HG03442 (cell line): ENCODE measurements around the gene STARD9.
"Not testable (repeated sequence)": the region's sequence is repeated elsewhere in the genome, so short reads cannot be mapped to it uniquely, and the experiment has no call there.

Experiments
- ATAC-seq: cut with Tn5 transposase; IDR thresholded peaks from one replicate; pipeline ENCODE4 v1.9.1; 2021; ENCODE audit warnings: mild to moderate bottlenecking, moderate library complexity; ENCODE audit not compliant: unreplicated experiment

The STARD9 gene

DNA sequence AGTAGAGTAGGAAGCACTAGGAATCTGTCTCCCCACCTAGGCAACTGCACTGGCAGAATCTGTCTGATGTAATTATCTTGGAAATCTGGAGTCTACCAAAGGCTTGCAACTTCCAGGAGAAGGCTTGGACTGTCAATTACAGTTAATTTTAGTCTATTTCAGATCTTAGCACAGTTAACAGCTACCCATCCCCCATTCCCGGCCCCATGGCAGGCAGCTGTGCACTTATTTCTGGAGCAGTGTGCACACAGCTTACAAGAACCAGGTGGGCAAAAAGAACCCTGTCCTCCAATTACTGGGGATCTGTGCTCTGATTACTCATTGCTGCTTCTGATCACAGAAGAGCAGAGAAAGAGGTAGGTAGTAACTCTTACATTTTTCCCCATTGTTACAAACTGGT, 173.9 kb downstream of the STARD9 start:
- no peak for ATAC-seq

DNA sequence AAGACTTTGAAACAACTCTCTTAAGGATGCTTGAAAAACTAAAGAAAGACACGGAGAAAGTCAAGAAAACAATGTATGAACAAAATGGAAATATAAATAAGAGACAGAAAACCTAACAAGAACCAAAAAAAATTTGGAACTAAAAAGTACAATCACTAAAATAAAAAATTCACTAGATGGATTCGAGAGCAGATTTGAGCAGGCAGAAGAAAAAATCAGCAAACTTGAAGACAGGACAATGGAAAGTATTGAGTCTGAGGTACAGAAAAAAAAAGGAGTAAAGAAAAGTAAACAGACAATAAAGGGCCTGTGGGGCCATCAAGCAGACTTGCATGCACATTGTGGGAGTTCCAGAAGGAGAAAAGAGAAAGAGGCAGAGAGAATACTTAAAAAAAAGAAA, 174.9 kb downstream of the STARD9 start:
- no peak for ATAC-seq

DNA sequence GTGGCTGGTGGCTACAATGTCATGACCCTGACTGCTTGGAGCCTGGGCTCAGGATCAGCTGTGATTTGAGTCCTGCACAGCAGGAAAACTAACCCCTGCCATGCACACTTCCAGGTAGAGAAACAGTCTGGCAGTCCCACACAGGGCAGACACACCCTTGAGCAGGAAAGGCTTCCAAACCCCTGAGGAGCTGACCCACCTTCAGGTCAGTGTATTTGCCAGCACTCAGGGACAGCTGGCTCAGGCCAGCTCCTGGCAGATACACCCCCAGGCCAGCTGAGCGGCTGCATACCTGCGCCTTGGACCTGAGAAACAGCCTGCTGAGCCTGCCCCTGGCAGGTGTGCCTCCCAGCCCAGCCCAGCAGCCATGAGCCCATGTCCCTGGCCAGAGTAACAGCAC, 183.7 kb downstream of the STARD9 start:
- no peak for ATAC-seq

DNA sequence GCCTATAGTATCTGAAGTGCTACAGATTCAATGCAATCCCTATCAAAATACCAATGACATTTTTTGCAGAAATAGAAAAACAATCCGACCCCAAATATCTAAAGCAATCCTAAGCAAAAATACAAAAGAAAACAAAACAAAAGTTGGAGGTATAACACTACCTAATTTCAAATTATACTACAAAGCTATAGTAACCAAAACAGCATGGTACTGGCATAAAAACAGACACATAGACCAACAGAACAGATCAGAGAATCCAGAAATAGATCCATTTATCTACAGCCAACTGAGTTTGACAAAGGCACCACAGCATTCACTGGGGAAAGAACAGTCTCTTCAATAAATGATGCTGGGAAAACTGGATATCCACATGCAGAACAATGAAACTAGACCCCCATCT, 185.4 kb downstream of the STARD9 start:
- no peak for ATAC-seq

DNA sequence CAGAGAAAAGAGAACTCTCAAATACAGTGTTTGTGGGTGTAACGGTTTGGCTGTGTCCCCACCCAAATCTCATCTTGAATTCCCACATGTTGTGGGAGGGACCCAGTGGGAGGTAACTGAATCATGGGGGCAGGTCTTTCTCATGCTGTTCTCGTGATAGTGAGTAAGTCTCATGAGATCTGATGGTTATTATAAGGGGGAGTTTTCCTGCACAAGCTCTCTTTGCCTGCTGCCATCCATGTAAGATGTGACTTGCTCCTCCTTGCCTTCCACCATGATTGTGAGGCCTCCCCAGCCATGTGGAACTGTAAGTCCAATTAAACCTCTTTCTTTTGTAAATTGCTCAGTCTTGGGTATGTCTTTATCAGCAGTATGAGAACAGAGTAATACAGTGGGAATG, 186.4 kb downstream of the STARD9 start:
- ATAC-seq, result not testable (repeated sequence)

DNA sequence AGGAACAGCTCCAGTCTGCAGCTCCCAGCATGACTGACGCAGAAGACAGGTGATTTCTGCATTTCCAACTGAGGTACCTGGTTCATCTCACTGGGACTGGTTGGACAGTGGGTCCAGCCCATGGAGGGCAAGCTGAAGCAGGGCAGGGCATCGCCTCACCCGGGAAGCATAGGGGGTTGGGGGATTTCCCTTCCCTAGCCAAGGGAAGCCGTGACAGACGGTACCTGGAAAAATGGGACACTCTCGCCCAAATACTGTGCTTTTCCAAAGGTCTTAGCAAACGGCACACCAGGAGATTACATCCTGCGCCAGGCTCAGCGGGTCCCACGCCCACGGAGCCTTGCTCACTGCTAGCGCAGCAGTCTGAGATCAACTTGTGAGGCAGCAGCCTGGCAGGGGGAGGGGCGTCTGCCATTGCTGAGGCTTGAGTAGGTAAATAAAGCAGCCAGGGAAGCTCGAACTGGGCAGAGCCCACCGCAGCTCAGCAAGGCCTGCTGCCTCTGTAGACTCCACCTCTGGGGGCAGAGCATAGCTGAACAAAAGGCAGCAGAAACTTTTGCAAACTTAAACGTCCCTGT, 188.8 kb downstream of the STARD9 start:
- not testable (repeated sequence) for ATAC-seq

DNA sequence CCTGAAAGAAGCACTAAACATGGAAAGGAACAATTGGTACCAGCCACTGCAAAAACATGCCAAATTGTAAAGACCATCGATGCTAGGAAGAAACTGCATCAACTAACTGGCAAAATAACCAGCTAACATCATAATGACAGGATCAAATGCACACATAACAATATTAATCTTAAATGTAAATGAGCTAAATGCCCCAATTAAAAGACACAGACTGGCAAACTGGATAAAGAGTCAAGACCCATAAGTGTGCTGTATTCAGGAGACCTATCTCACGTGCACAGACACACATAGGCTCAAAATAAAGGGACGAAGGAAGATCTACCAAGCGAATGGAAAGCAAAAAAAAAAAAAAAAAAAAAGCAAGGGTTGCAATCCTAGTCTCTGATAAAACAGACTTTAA, 190.7 kb downstream of the STARD9 start:
- not testable (repeated sequence) for ATAC-seq
